ENCODE measurements around the gene OR2A14.

The OR2A14 gene, protein sequence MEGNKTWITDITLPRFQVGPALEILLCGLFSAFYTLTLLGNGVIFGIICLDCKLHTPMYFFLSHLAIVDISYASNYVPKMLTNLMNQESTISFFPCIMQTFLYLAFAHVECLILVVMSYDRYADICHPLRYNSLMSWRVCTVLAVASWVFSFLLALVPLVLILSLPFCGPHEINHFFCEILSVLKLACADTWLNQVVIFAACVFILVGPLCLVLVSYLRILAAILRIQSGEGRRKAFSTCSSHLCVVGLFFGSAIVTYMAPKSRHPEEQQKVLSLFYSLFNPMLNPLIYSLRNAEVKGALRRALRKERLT

GRCh38 chr7:144122876-144123275, at the start of gene OR2A14:
OR2A14 (plus strand) TSS chr7:144123176; CDS start chr7:144129113, 5,937 bp downstream.
- intact Hi-C loops (cut with DNase I; ENCODE audit: low total_unique reads) = no loop called here
- no peak within 1 kb of the TSS for H3K27ac ChIP-seq
- TF ChIP-seq CTCF (IDR thresholded peaks at IDR 0.05) = no peak
- no peaks in the 10 kb centered on the region for H3K27me3 ChIP-seq
- H3K4me3 ChIP-seq = no peak within 1 kb of the TSS
- no peaks in the 10 kb centered on the region for H3K36me3 ChIP-seq
- no peaks in the 10 kb centered on the region for H3K9me3 ChIP-seq
- DNase-seq = no peak
- no peaks in the 10 kb centered on the region for H3K4me1 ChIP-seq

DNA sequence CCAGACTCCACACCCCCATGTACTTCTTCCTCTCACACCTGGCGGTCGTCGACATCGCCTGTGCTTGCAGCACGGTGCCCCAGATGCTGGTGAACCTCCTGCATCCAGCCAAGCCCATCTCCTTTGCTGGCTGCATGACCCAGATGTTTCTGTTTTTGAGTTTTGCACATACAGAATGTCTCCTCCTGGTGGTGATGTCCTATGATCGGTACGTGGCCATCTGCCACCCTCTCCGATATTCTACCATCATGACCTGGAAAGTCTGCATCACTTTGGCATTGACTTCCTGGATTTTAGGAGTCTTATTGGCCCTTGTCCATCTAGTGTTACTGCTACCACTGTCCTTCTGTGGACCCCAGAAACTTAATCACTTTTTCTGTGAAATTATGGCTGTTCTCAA, 48.6 kb upstream of the OR2A14 start:
- no peak for DNase-seq
- intact Hi-C loops (cut with DNase I; ENCODE audit: low total_unique reads) = no loop called here
- Histone ChIP-seq H3K9me3 (no peaks in the 10 kb centered on the region), H3K27ac (no peak overlapping the region), H3K27me3 (no peaks in the 10 kb centered on the region), H3K4me3 (no peak overlapping the region), H3K4me1 (no peaks in the 10 kb centered on the region), H3K36me3 (no peaks in the 10 kb centered on the region)
- TF ChIP-seq CTCF (IDR thresholded peaks at IDR 0.05) = no peak

DNA sequence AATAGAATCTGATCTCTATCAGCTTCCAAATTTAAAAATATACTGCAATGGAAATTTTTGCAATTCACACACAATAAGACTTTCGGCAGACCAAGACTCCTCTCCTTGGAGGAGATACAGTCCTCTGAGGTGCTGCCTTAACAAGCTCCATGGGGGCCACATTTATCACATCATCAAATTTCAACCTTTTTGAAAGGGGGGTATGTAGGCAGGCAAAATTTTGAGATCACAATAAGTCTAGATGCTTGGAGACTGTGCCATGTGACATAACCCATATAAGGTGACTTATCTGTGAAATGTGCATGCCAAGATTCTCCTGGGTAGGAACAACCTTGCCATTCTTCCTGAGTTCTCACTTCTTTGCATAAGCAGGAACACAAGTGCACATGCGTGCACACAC, 37.0 kb upstream of the OR2A14 start, which contains the start of gene OR2A12:
Gene OR2A12 (plus strand): TSS at position 301 of the 400 bp plus-strand sequence. CDS start 8,830 bp downstream, outside the sequence.
- Histone ChIP-seq H3K27me3 (no peaks in the 10 kb centered on the region), H3K9me3 (peaks cover 0 to 4% (median 0%) of the 10 kb centered on the region in 3 donors), H3K4me3 (no peak within 1 kb of the TSS), H3K27ac (no peak within 1 kb of the TSS), H3K36me3 (no peaks in the 10 kb centered on the region), H3K4me1 (no peaks in the 10 kb centered on the region)
- TF ChIP-seq CTCF (IDR thresholded peaks at IDR 0.05) = no peak
- DNase-seq = no peak
- intact Hi-C loops (cut with DNase I; ENCODE audit: low total_unique reads) = no loop called here

DNA sequence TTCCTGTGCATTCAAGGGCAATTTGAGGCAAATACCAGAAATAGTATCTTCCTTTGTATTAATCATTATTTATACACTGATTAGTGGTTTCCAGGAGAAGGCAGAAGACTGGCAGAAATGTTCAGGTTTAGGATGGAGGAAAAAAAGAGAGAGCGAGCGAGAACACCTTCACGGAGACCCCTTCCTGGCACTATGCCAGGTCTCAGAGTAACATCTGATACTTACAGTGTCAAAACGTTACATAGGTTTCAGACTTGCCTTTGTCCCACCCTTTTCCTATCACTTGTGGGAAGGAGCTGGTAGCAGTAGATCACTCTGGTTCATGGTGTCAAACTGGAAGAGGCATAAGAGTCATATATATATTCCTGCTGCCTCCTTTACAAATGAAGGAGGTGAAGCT, 36.2 kb upstream of the OR2A14 start:
- no peaks in the 10 kb centered on the region for H3K27me3 ChIP-seq
- peaks cover 0 to 7% (median 0%) of the 10 kb centered on the region in 3 donors for H3K9me3 ChIP-seq

GRCh38 chr7:144087230-144087629, 35.7 kb upstream of the OR2A14 start:
- intact Hi-C loops (cut with DNase I; ENCODE audit: low total_unique reads) = no loop called here

More for the DNA sequence above, 36.2 kb upstream of the OR2A14 start:
- Histone ChIP-seq H3K27ac (no peak overlapping the region), H3K4me1 (no peaks in the 10 kb centered on the region), H3K36me3 (no peaks in the 10 kb centered on the region), H3K4me3 (no peak overlapping the region)
- intact Hi-C loops (cut with DNase I; ENCODE audit: low total_unique reads) = no loop called here
- no peak for TF ChIP-seq CTCF (IDR thresholded peaks at IDR 0.05)
- DNase-seq = no peak

More at GRCh38 chr7:144087230-144087629, 35.7 kb upstream of the OR2A14 start:
- Histone ChIP-seq H3K27me3 (no peaks in the 10 kb centered on the region), H3K27ac (no peak overlapping the region), H3K4me1 (no peaks in the 10 kb centered on the region), H3K36me3 (no peaks in the 10 kb centered on the region), H3K9me3 (peaks cover 0 to 9% (median 0%) of the 10 kb centered on the region in 3 donors), H3K4me3 (no peak overlapping the region)
- DNase-seq = no peak
- TF ChIP-seq CTCF (IDR thresholded peaks at IDR 0.05) = no peak

Measured in tibial artery (tissue), 4 donors.